Measurements from ENCODE around the gene AGPS.
"Not testable (repeated sequence)": the region's sequence is repeated elsewhere in the genome, so short reads cannot be mapped to it uniquely, and the experiment has no call there.

DNA sequence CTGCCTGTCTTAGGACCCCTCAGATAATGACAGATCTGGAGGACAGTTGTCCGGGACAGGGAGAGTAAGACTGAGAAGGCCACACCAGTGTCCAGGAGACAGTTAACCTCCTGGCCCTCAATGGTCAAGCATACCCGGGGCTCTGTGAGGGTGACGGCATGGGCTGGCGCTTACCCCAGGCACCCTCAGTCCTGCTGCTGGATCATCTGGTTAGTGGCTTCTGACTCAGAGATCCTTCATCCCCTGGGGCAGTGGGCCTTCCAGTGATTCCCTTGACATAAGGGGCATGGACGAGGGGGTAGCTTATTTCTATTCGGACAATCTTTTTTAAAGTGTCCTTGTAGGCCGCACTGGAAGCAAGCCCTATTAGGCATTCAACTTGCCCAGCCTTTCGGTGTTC is 18.1 kb downstream of the AGPS start:
- TF ChIP-seq, protein P1, sequence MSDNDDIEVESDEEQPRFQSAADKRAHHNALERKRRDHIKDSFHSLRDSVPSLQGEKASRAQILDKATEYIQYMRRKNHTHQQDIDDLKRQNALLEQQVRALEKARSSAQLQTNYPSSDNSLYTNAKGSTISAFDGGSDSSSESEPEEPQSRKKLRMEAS (IDR thresholded peaks at IDR 0.05) = not testable (repeated sequence)
- TF ChIP-seq, protein P2, sequence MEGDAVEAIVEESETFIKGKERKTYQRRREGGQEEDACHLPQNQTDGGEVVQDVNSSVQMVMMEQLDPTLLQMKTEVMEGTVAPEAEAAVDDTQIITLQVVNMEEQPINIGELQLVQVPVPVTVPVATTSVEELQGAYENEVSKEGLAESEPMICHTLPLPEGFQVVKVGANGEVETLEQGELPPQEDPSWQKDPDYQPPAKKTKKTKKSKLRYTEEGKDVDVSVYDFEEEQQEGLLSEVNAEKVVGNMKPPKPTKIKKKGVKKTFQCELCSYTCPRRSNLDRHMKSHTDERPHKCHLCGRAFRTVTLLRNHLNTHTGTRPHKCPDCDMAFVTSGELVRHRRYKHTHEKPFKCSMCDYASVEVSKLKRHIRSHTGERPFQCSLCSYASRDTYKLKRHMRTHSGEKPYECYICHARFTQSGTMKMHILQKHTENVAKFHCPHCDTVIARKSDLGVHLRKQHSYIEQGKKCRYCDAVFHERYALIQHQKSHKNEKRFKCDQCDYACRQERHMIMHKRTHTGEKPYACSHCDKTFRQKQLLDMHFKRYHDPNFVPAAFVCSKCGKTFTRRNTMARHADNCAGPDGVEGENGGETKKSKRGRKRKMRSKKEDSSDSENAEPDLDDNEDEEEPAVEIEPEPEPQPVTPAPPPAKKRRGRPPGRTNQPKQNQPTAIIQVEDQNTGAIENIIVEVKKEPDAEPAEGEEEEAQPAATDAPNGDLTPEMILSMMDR (IDR thresholded peaks at IDR 0.05; ENCODE audit: low read depth, low read length, missing input control) = not testable (repeated sequence)
- not testable (repeated sequence) for TF ChIP-seq GABPA (IDR thresholded peaks at IDR 0.05 in 1 of 2, conservative IDR thresholded peaks at IDR 0.05 in 1 of 2); JUND (IDR thresholded peaks at IDR 0.05); RAD21 (IDR thresholded peaks at IDR 0.05); FOXA2 (IDR thresholded peaks at IDR 0.05); TAF1 (conservative IDR thresholded peaks at IDR 0.05); YY1 (IDR thresholded peaks at IDR 0.05); FOXA1 (IDR thresholded peaks at IDR 0.05)
- TF ChIP-seq, protein P3, sequence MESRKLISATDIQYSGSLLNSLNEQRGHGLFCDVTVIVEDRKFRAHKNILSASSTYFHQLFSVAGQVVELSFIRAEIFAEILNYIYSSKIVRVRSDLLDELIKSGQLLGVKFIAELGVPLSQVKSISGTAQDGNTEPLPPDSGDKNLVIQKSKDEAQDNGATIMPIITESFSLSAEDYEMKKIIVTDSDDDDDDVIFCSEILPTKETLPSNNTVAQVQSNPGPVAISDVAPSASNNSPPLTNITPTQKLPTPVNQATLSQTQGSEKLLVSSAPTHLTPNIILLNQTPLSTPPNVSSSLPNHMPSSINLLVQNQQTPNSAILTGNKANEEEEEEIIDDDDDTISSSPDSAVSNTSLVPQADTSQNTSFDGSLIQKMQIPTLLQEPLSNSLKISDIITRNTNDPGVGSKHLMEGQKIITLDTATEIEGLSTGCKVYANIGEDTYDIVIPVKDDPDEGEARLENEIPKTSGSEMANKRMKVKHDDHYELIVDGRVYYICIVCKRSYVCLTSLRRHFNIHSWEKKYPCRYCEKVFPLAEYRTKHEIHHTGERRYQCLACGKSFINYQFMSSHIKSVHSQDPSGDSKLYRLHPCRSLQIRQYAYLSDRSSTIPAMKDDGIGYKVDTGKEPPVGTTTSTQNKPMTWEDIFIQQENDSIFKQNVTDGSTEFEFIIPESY (IDR thresholded peaks at IDR 0.05) = not testable (repeated sequence)
